OCI-LY3 (cell line): Measurements from ENCODE around the gene HIKESHI.

Experiments
- H2AFZ ChIP-seq: fragments of 200-600, 300-600 bp; shearing (Covaris generic); 2 replicates; pipeline ENCODE4 v1.6.0; 2014; ENCODE audit warnings: antibody characterized with exemption, low read depth, low read length
- H3K27ac ChIP-seq: fragments of 200-600, 300-600 bp; sonication (generic); 2 replicates; pipeline ENCODE4 v1.5.1; 2014; ENCODE audit warnings: mild to moderate bottlenecking, low read length, moderate library complexity, mixed read lengths
- H3K27me3 ChIP-seq: fragments of 200-600, 300-600 bp; sonication (generic); 2 replicates; pipeline ENCODE4 v1.6.1; 2014; ENCODE audit warnings: low read depth, low read length, mixed read lengths
- H3K36me3 ChIP-seq: fragments of 200-600, 300-600 bp; sonication (generic); replicated peaks from 2 replicates; pipeline ENCODE3; 2014; ENCODE audit warnings: low read depth, low read length, mixed read lengths
- H3K4me1 ChIP-seq: fragments of 300-600, 200-600 bp; sonication (generic); 2 replicates; pipeline ENCODE4 v1.6.1; 2014; ENCODE audit warnings: low read length, mixed read lengths
- H3K4me2 ChIP-seq: fragments of 200-600, 300-600 bp; sonication (generic); 2 replicates; pipeline ENCODE4 v1.6.1; 2014; ENCODE audit warnings: low read length, mixed read lengths
- H3K4me3 ChIP-seq: fragments of 300-600, 200-600 bp; sonication (generic); 2 replicates; pipeline ENCODE4 v1.5.1; 2014; ENCODE audit warnings: antibody characterized with exemption, mild to moderate bottlenecking, low read length, moderate library complexity
- H3K79me2 ChIP-seq: fragments of 300-600, 200-600 bp; shearing (Covaris generic); 2 replicates; pipeline ENCODE4 v1.6.1; 2014; ENCODE audit warnings: mild to moderate bottlenecking, low read length, mixed read lengths
- H3K9ac ChIP-seq: fragments of 300-600, 200-600 bp; shearing (Covaris generic); 2 replicates; pipeline ENCODE4 v1.6.0; 2014; ENCODE audit warnings: mild to moderate bottlenecking, low read length, moderate library complexity
- H3K9me3 ChIP-seq: fragments of 200-600, 300-600 bp; shearing (Covaris generic); 2 replicates; pipeline ENCODE4 v1.6.1; 2014; ENCODE audit warnings: low read length, mixed read lengths; ENCODE audit not compliant: insufficient read depth
- H4K20me1 ChIP-seq: fragments of 200-600, 300-600 bp; sonication (generic); 2 replicates; pipeline ENCODE4 v1.6.1; 2016; ENCODE audit warnings: low read length, mixed read lengths; ENCODE audit not compliant: insufficient read depth
- CTCF ChIP-seq: fragments of 200-600, 300-600 bp; sonication (generic); IDR thresholded peaks from 2 replicates; pipeline ENCODE4 v1.5.1; 2014; ENCODE audit warnings: antibody characterized with exemption, low read length, low read depth
- EZH2phosphoT487 ChIP-seq: fragments of 200-600 bp; shearing (Covaris generic); IDR thresholded peaks from 2 replicates; pipeline ENCODE4 v1.6.1; 2018; ENCODE audit warnings: antibody characterized with exemption, mixed run types, low read depth

HIKESHI gene

GRCh38 chr11:86370171-86370570 is 68.1 kb downstream of the HIKESHI start:
- no peak overlapping the region for H3K4me2 ChIP-seq
- no peaks in the 10 kb centered on the region for H3K27me3 ChIP-seq
- H3K9me3 ChIP-seq = no peaks in the 10 kb centered on the region
- H2AFZ ChIP-seq = no peak overlapping the region
- H3K36me3 ChIP-seq = no peaks in the 10 kb centered on the region
- no peaks in the 10 kb centered on the region for H4K20me1 ChIP-seq
- no peak overlapping the region for H3K27ac ChIP-seq
- H3K79me2 ChIP-seq = no peaks in the 10 kb centered on the region
- no peak overlapping the region for H3K9ac ChIP-seq
- H3K4me3 ChIP-seq = no peak overlapping the region
- H3K4me1 ChIP-seq = no peaks in the 10 kb centered on the region
- TF ChIP-seq EZH2phosphoT487 (no peak), CTCF (no peak)

- no peak overlapping the region for H3K27ac ChIP-seq
- no peaks in the 10 kb centered on the region for H3K4me1 ChIP-seq
- H3K4me3 ChIP-seq = no peak overlapping the region
- no peaks in the 10 kb centered on the region for H4K20me1 ChIP-seq
- no peaks in the 10 kb centered on the region for H3K36me3 ChIP-seq
- no peak overlapping the region for H3K4me2 ChIP-seq
- no peaks in the 10 kb centered on the region for H3K79me2 ChIP-seq
- H2AFZ ChIP-seq = no peak overlapping the region
- H3K27me3 ChIP-seq = no peaks in the 10 kb centered on the region
- H3K9ac ChIP-seq = no peak overlapping the region
- no peaks in the 10 kb centered on the region for H3K9me3 ChIP-seq
- TF ChIP-seq EZH2phosphoT487 (no peak), CTCF (no peak)
Measured at GRCh38 chr11:86370922-86371594, 69.0 kb downstream of the HIKESHI start.

GRCh38 chr11:86372041-86372440 is 70.0 kb downstream of the HIKESHI start:
- H3K36me3 ChIP-seq = no peaks in the 10 kb centered on the region
- TF ChIP-seq CTCF = no peak
- TF ChIP-seq EZH2phosphoT487 = no peak
- no peaks in the 10 kb centered on the region for H3K27me3 ChIP-seq
- no peak overlapping the region for H3K4me2 ChIP-seq
- no peaks in the 10 kb centered on the region for H3K79me2 ChIP-seq
- H3K4me1 ChIP-seq = no peaks in the 10 kb centered on the region
- no peaks in the 10 kb centered on the region for H3K9me3 ChIP-seq
- no peaks in the 10 kb centered on the region for H4K20me1 ChIP-seq
- H2AFZ ChIP-seq = no peak overlapping the region
- no peak overlapping the region for H3K4me3 ChIP-seq
- no peak overlapping the region for H3K27ac ChIP-seq
- no peak overlapping the region for H3K9ac ChIP-seq

GRCh38 chr11:86372586-86372985 is 70.5 kb downstream of the HIKESHI start:
- no peaks in the 10 kb centered on the region for H3K27me3 ChIP-seq
- H3K4me2 ChIP-seq = no peak overlapping the region
- no peak for TF ChIP-seq EZH2phosphoT487
- no peak for TF ChIP-seq CTCF
- H3K4me3 ChIP-seq = no peak overlapping the region
- H3K79me2 ChIP-seq = no peaks in the 10 kb centered on the region
- no peaks in the 10 kb centered on the region for H4K20me1 ChIP-seq
- H3K27ac ChIP-seq = no peak overlapping the region
- no peak overlapping the region for H3K9ac ChIP-seq
- H2AFZ ChIP-seq = no peak overlapping the region
- no peaks in the 10 kb centered on the region for H3K9me3 ChIP-seq
- H3K36me3 ChIP-seq = no peaks in the 10 kb centered on the region
- H3K4me1 ChIP-seq = no peaks in the 10 kb centered on the region
